HEK293 (cell line): ENCODE data around the gene SEC24B.

Source experiments
- CTCF ChIP-seq: fragments of 450-650 bp; formaldehyde crosslinking; IDR thresholded peaks from 2 replicates; pipeline ENCODE4 v1.5.1; 2016; ENCODE audit warnings: missing biosample characterization, missing genetic modification characterization
- EGR2 ChIP-seq: fragments of 450-650 bp; formaldehyde crosslinking; IDR thresholded peaks from 2 replicates; pipeline ENCODE4 v1.5.1; 2016; ENCODE audit warnings: low read depth, missing biosample characterization, missing genetic modification characterization
- MEIS1 ChIP-seq: sonication (generic); formaldehyde crosslinking; IDR thresholded peaks from 2 replicates; pipeline ENCODE4 v1.8.1; 2022; ENCODE audit warnings: missing genetic modification reagents, mild to moderate bottlenecking, borderline replicate concordance
- MZF1 ChIP-seq: fragments of 450-650 bp; formaldehyde crosslinking; IDR thresholded peaks from 2 replicates; pipeline ENCODE4 v1.5.1; 2017; ENCODE audit warnings: missing biosample characterization, missing genetic modification characterization, borderline replicate concordance
- SCRT2 ChIP-seq: fragments of 450-650 bp; formaldehyde crosslinking; IDR thresholded peaks from 2 replicates; pipeline ENCODE4 v1.5.1; 2016; ENCODE audit warnings: missing biosample characterization, missing genetic modification characterization
- SP7 ChIP-seq: fragments of 450-650 bp; formaldehyde crosslinking; IDR thresholded peaks from 2 replicates; pipeline ENCODE4 v1.5.1; 2016; ENCODE audit warnings: missing biosample characterization, missing genetic modification characterization
- ZBTB11 ChIP-seq: fragments of 450-650 bp; formaldehyde crosslinking; conservative IDR thresholded peaks from 2 replicates; pipeline ENCODE4 v1.5.1; 2016; ENCODE audit warnings: low read depth, missing biosample characterization, missing genetic modification characterization
- ZBTB48 ChIP-seq: fragments of 450-650 bp; formaldehyde crosslinking; IDR thresholded peaks from 2 replicates; pipeline ENCODE4 v1.5.1; 2016; ENCODE audit warnings: missing biosample characterization, missing genetic modification characterization
- ZBTB49 ChIP-seq: fragments of 450-650 bp; formaldehyde crosslinking; IDR thresholded peaks from 2 replicates; pipeline ENCODE4 v1.5.1; 2016; ENCODE audit warnings: missing biosample characterization, missing genetic modification characterization, low read depth
- ZBTB7A ChIP-seq: fragments of 450-650 bp; formaldehyde crosslinking; IDR thresholded peaks from 2 replicates; pipeline ENCODE4 v1.5.1; 2016; ENCODE audit warnings: low read depth, missing biosample characterization, missing genetic modification characterization
- ZEB2 ChIP-seq: fragments of 450-650 bp; formaldehyde crosslinking; IDR thresholded peaks from 2 replicates; pipeline ENCODE4 v1.5.1; 2016; ENCODE audit warnings: missing biosample characterization, missing genetic modification characterization
- ZNF112 ChIP-seq: fragments of 450-650 bp; formaldehyde crosslinking; IDR thresholded peaks from 2 replicates; pipeline ENCODE4 v1.5.0; 2017; ENCODE audit warnings: missing biosample characterization, missing genetic modification characterization
- ZNF114 ChIP-seq: fragments of 450-650 bp; formaldehyde crosslinking; IDR thresholded peaks from 2 replicates; pipeline ENCODE4 v1.5.0; 2017; ENCODE audit warnings: missing biosample characterization, missing genetic modification characterization
- ZNF175 ChIP-seq: fragments of 450-650 bp; formaldehyde crosslinking; IDR thresholded peaks from 2 replicates; pipeline ENCODE4 v1.5.1; 2016; ENCODE audit warnings: missing biosample characterization, missing genetic modification characterization
- ZNF18 ChIP-seq: fragments of 450-650 bp; formaldehyde crosslinking; IDR thresholded peaks from 2 replicates; pipeline ENCODE4 v1.5.1; 2016; ENCODE audit warnings: missing biosample characterization, missing genetic modification characterization
- ZNF2 ChIP-seq: fragments of 450-650 bp; formaldehyde crosslinking; IDR thresholded peaks from 2 replicates; pipeline ENCODE4 v1.5.1; 2016; ENCODE audit warnings: missing biosample characterization, missing genetic modification characterization
- ZNF221 ChIP-seq: fragments of 450-650 bp; formaldehyde crosslinking; IDR thresholded peaks from 2 replicates; pipeline ENCODE4 v1.5.1; 2017; ENCODE audit warnings: missing biosample characterization, missing genetic modification characterization, borderline replicate concordance
- ZNF26 ChIP-seq: fragments of 450-650 bp; formaldehyde crosslinking; IDR thresholded peaks from 2 replicates; pipeline ENCODE4 v1.5.1; 2016; ENCODE audit warnings: missing biosample characterization, missing genetic modification characterization
- ZNF324 ChIP-seq: fragments of 450-650 bp; formaldehyde crosslinking; IDR thresholded peaks from 2 replicates; pipeline ENCODE4 v1.5.1; 2016; ENCODE audit warnings: missing biosample characterization, missing genetic modification characterization
- ZNF341 ChIP-seq: fragments of 450-650 bp; formaldehyde crosslinking; IDR thresholded peaks from 2 replicates; pipeline ENCODE4; 2016; ENCODE audit warnings: low read depth, missing biosample characterization, missing genetic modification characterization
- ZNF529 ChIP-seq: fragments of 450-650 bp; formaldehyde crosslinking; IDR thresholded peaks from 2 replicates; pipeline ENCODE4 v1.5.1; 2017; ENCODE audit warnings: missing genetic modification characterization, missing biosample characterization; ENCODE audit not compliant: insufficient replicate concordance
- ZNF555 ChIP-seq: fragments of 450-650 bp; formaldehyde crosslinking; conservative IDR thresholded peaks from 2 replicates; pipeline ENCODE4 v1.5.1; 2017; ENCODE audit warnings: missing biosample characterization, mild to moderate bottlenecking, missing genetic modification characterization, inconsistent platforms
- ZNF561 ChIP-seq: fragments of 450-650 bp; IDR thresholded peaks from 2 replicates; pipeline ENCODE4 v1.5.1; 2018; ENCODE audit warnings: missing biosample characterization, missing genetic modification characterization, borderline replicate concordance
- ZNF660 ChIP-seq: fragments of 450-650 bp; IDR thresholded peaks from 2 replicates; pipeline ENCODE4 v1.5.1; 2018; ENCODE audit warnings: missing biosample characterization, mild to moderate bottlenecking, missing genetic modification characterization
- ZNF837 ChIP-seq: fragments of 450-650 bp; formaldehyde crosslinking; IDR thresholded peaks from 2 replicates; pipeline ENCODE4 v1.5.1; 2016; ENCODE audit warnings: missing biosample characterization, missing genetic modification characterization
- ZSCAN30 ChIP-seq: fragments of 450-650 bp; IDR thresholded peaks from 2 replicates; pipeline ENCODE4 v1.5.1; 2018; ENCODE audit warnings: missing biosample characterization, mild to moderate bottlenecking, missing genetic modification characterization, moderate library complexity
- ZSCAN5A ChIP-seq: fragments of 450-650 bp; formaldehyde crosslinking; IDR thresholded peaks from 2 replicates; pipeline ENCODE4 v1.5.1; 2016; ENCODE audit warnings: missing biosample characterization, missing genetic modification characterization

SEC24B gene

GRCh38 chr4:109433205-109434006 is at the start of gene SEC24B (continued):
- TF ChIP-seq ZNF26 (tag by site-specific recombination), result no peak
- no peak for TF ChIP-seq ZNF221 (tag by site-specific recombination)
- TF ChIP-seq SP7 (tag by site-specific recombination), result no peak
- no peak for TF ChIP-seq SCRT2 (tag by site-specific recombination)
- TF ChIP-seq ZNF555 (tag by site-specific recombination), result no peak
- TF ChIP-seq ZNF324, result no peak
- TF ChIP-seq ZBTB48 (tag by site-specific recombination), result peak; percentile 44; the same call in 1 of the 2 replicates
- TF ChIP-seq EGR2 (tag by site-specific recombination), result no peak
- no peak for TF ChIP-seq ZNF18 (tag by site-specific recombination)
- TF ChIP-seq ZBTB11 (tag by site-specific recombination), result peak; percentile 64
- TF ChIP-seq ZSCAN5A, result no peak
- TF ChIP-seq ZNF112 (tag by site-specific recombination), result no peak
- TF ChIP-seq ZNF341 (tag by site-specific recombination), result peak; percentile 15; the same call in 1 of the 2 replicates
- 0 out of 2 replicates have a peak, but pooled peaks have one; percentile 25 for TF ChIP-seq CTCF
- TF ChIP-seq ZBTB49 (tag by site-specific recombination), result no peak
- TF ChIP-seq MEIS1 (CRISPR knock-in tag), result no peak
- TF ChIP-seq ZNF2 (tag by site-specific recombination), result no peak
- no peak for TF ChIP-seq ZNF175 (tag by site-specific recombination)
- TF ChIP-seq ZNF114 (tag by site-specific recombination), result no peak
- no peak for TF ChIP-seq MZF1 (tag by site-specific recombination)
- peak; percentile 72; the same call in 1 of the 2 replicates for TF ChIP-seq ZSCAN30 (tag by site-specific recombination)
- TF ChIP-seq ZNF660 (tag by site-specific recombination), result peak; percentile 90
- TF ChIP-seq ZNF561, result peak; percentile 92
- no peak for TF ChIP-seq ZNF837 (tag by site-specific recombination)
- TF ChIP-seq ZBTB7A (tag by site-specific recombination), result 0 out of 2 replicates have a peak, but pooled peaks have one; percentile 30
- peak; percentile 65 for TF ChIP-seq ZEB2 (tag by site-specific recombination)
- no peak for TF ChIP-seq ZNF529 (tag by site-specific recombination)
